Neural progenitor cell (in vitro differentiated cells): ENCODE data around the gene ARNT2. TPM values are rescaled to one million over a fixed set of nuclear protein-coding genes. Genes with fewer than 3 reads are reported as not detected.

Experiments used
- DNase-seq: peaks from one replicate; pipeline ENCODE4 v3.0.0-alpha.2; 2016; ENCODE audit warnings: low spot score
- H2AFZ ChIP-seq: fragments of 200-600 bp; sonication (generic); replicated peaks from 2 replicates; pipeline ENCODE4 v1.6.1; 2016; ENCODE audit warnings: antibody characterized with exemption
- H3F3A ChIP-seq: fragments of 200-600 bp; sonication (generic); 2 replicates; pipeline ENCODE4 v1.6.1; 2016; ENCODE audit warnings: antibody characterized with exemption, low read depth
- H3K27ac ChIP-seq: fragments of 200-600 bp; sonication (generic); 2 replicates; pipeline ENCODE4 v1.5.1; 2016; ENCODE audit warnings: mild to moderate bottlenecking
- H3K27me3 ChIP-seq: fragments of 200-600 bp; sonication (generic); 2 replicates; pipeline ENCODE4 v1.6.1; 2016; ENCODE audit warnings: mild to moderate bottlenecking, moderate library complexity
- H3K36me3 ChIP-seq: fragments of 200-600 bp; sonication (generic); 2 replicates; pipeline ENCODE4 v1.5.1; 2016
- H3K4me1 ChIP-seq: fragments of 200-600 bp; sonication (generic); 2 replicates; pipeline ENCODE4 v1.6.1; 2016; ENCODE audit warnings: mixed run types
- H3K4me2 ChIP-seq: fragments of 200-600 bp; sonication (generic); 2 replicates; pipeline ENCODE4 v1.6.1; 2016
- H3K4me3 ChIP-seq: fragments of 200-600 bp; sonication (generic); 2 replicates; pipeline ENCODE4 v1.5.1; 2016
- H3K79me2 ChIP-seq: fragments of 200-600 bp; sonication (generic); 2 replicates; pipeline ENCODE4 v1.6.1; 2016; ENCODE audit warnings: low read depth
- H3K9ac ChIP-seq: fragments of 200-600 bp; sonication (generic); 2 replicates; pipeline ENCODE4 v1.6.1; 2016
- H3K9me3 ChIP-seq: fragments of 200-600 bp; sonication (generic); 2 replicates; pipeline ENCODE4 v1.5.1; 2016; ENCODE audit warnings: low read depth
- H4K20me1 ChIP-seq: fragments of 200-600 bp; sonication (generic); 2 replicates; pipeline ENCODE4 v1.6.1; 2016; ENCODE audit warnings: low read depth
- H3K27ac Mint-ChIP-seq: 3 replicates; pipeline ENCODE4 v1.8.0; 2021; ENCODE audit warnings: mixed read lengths
- H3K27me3 Mint-ChIP-seq: 2 replicates; pipeline ENCODE4 v1.8.0; 2022; ENCODE audit warnings: low read depth, mild to moderate bottlenecking, inconsistent platforms, moderate library complexity, mixed read lengths; ENCODE audit not compliant: insufficient read depth
- H3K36me3 Mint-ChIP-seq: 3 replicates; pipeline ENCODE4 v1.8.0; 2021; ENCODE audit warnings: mixed read lengths
- H3K4me1 Mint-ChIP-seq: 3 replicates; pipeline ENCODE4 v1.8.0; 2021; ENCODE audit warnings: mixed read lengths
- H3K4me3 Mint-ChIP-seq: 3 replicates; pipeline ENCODE4 v1.8.0; 2021; ENCODE audit warnings: mild to moderate bottlenecking, moderate library complexity, mixed read lengths
- H3K9me3 Mint-ChIP-seq: 3 replicates; pipeline ENCODE4 v1.8.0; 2020; ENCODE audit warnings: mixed read lengths
- CTCF ChIP-seq: fragments of 200-600 bp; sonication (generic); IDR thresholded peaks from 2 replicates; pipeline ENCODE4 v1.5.1; 2017; ENCODE audit warnings: antibody characterized with exemption, mild to moderate bottlenecking
- EZH2 ChIP-seq: fragments of 200-600 bp; sonication (generic); IDR thresholded peaks from 2 replicates; pipeline ENCODE4 v1.6.1; 2017; ENCODE audit warnings: antibody characterized with exemption, mild to moderate bottlenecking, moderate library complexity
- EZH2phosphoT487 ChIP-seq: fragments of 200-600 bp; sonication (generic); IDR thresholded peaks from 2 replicates; pipeline ENCODE4 v1.6.1; 2017; ENCODE audit warnings: antibody characterized with exemption
- total RNA-seq: library from RNA; depleted of rRNA; stranded (reverse); fragments of >200 nt; gene quantifications from 2 replicates; pipeline ENCODE4 v1.2.3, GENCODE V29; 2015; ENCODE audit warnings: low replicate concordance

The ARNT2 gene
- total RNA-seq, 1 donor from 2014 or later = 15.7 TPM

- Mint-ChIP-seq H3K9me3 (no peaks in the 10 kb centered on the region), H3K27ac (no peak overlapping the region), H3K36me3 (peaks cover 25% of the 10 kb centered on the region), H3K4me3 (no peak overlapping the region), H3K27me3 (peaks cover 3% of the 10 kb centered on the region), H3K4me1 (peaks cover 28% of the 10 kb centered on the region)
- H2AFZ ChIP-seq = no peak overlapping the region
- no peaks in the 10 kb centered on the region for H3K9me3 ChIP-seq
- H3K27ac ChIP-seq = no peak overlapping the region
- no peak overlapping the region for H3K4me3 ChIP-seq
- H3K4me2 ChIP-seq = peak overlapping the region; percentile 47
- H3K4me1 ChIP-seq = peaks cover 20% of the 10 kb centered on the region
- TF ChIP-seq EZH2 (no peak), CTCF (no peak), EZH2phosphoT487 (no peak)
- H3F3A ChIP-seq = peaks cover 7% of the 10 kb centered on the region
- H3K79me2 ChIP-seq = no peaks in the 10 kb centered on the region
- H4K20me1 ChIP-seq = no peaks in the 10 kb centered on the region
- H3K36me3 ChIP-seq = no peaks in the 10 kb centered on the region
- H3K27me3 ChIP-seq = no peaks in the 10 kb centered on the region
- no peak for DNase-seq
- no peak overlapping the region for H3K9ac ChIP-seq
Observed at GRCh38 chr15:80495401-80495942, 91.3 kb downstream of the ARNT2 start.

- Mint-ChIP-seq H3K4me1 (peaks cover 28% of the 10 kb centered on the region), H3K4me3 (no peak overlapping the region), H3K9me3 (no peaks in the 10 kb centered on the region), H3K27ac (no peak overlapping the region), H3K36me3 (peaks cover 20% of the 10 kb centered on the region), H3K27me3 (no peaks in the 10 kb centered on the region)
- no peaks in the 10 kb centered on the region for H3K9me3 ChIP-seq
- no peak overlapping the region for H2AFZ ChIP-seq
- H3K4me1 ChIP-seq = peaks cover 21% of the 10 kb centered on the region
- no peak for DNase-seq
- peaks cover 7% of the 10 kb centered on the region for H3F3A ChIP-seq
- H3K36me3 ChIP-seq = no peaks in the 10 kb centered on the region
- H3K79me2 ChIP-seq = no peaks in the 10 kb centered on the region
- no peaks in the 10 kb centered on the region for H3K27me3 ChIP-seq
- no peak overlapping the region for H3K27ac ChIP-seq
- TF ChIP-seq EZH2phosphoT487 = no peak
- no peak for TF ChIP-seq CTCF
- TF ChIP-seq EZH2 = no peak
- H4K20me1 ChIP-seq = no peaks in the 10 kb centered on the region
- no peak overlapping the region for H3K4me2 ChIP-seq
- H3K4me3 ChIP-seq = no peak overlapping the region
- H3K9ac ChIP-seq = no peak overlapping the region
Observed at GRCh38 chr15:80496096-80496495, 91.9 kb downstream of the ARNT2 start.

- Histone ChIP-seq H3K4me1 (peaks cover 29% of the 10 kb centered on the region), H3K27ac (no peak overlapping the region)
Observed at GRCh38 chr15:80497221-80497620, 93.0 kb downstream of the ARNT2 start.

More at GRCh38 chr15:80497221-80497620, 93.0 kb downstream of the ARNT2 start:
- Mint-ChIP-seq H3K4me3 (no peak overlapping the region), H3K27ac (no peak overlapping the region), H3K9me3 (no peaks in the 10 kb centered on the region), H3K27me3 (no peaks in the 10 kb centered on the region), H3K4me1 (peaks cover 28% of the 10 kb centered on the region), H3K36me3 (peaks cover 16% of the 10 kb centered on the region)
- TF ChIP-seq EZH2phosphoT487 (no peak), EZH2 (no peak), CTCF (no peak)
- Histone ChIP-seq H3K79me2 (no peaks in the 10 kb centered on the region), H2AFZ (no peak overlapping the region), H3K36me3 (no peaks in the 10 kb centered on the region), H3K4me2 (no peak overlapping the region), H4K20me1 (no peaks in the 10 kb centered on the region), H3F3A (peaks cover 7% of the 10 kb centered on the region), H3K4me3 (no peak overlapping the region), H3K9me3 (no peaks in the 10 kb centered on the region), H3K27me3 (no peaks in the 10 kb centered on the region), H3K9ac (no peak overlapping the region)
- no peak for DNase-seq
